HEK293 (cell line): ENCODE data around the gene NCOA6.

Experiments used
- CTCF ChIA-PET: fragments of 350-600 bp; formaldehyde crosslinking; extraction: SDS; loops from one replicate; lab custom pipeline; 2021; ENCODE audit warnings: antibody characterized with exemption; lab: Yijun Ruan, JAX
- POLR2A ChIA-PET: fragments of 300-600 bp; formaldehyde crosslinking; extraction: SDS; loops from one replicate; lab custom pipeline; 2020; ENCODE audit warnings: antibody characterized with exemption, inconsistent platforms; lab: Yijun Ruan, JAX
- H3K27ac ChIP-seq: fragments of 200-500 bp; sonication (Bioruptor generic); 2 replicates; pipeline ENCODE4 v1.5.1; 2014; ENCODE audit warnings: low read depth, low read length, control low read depth, inconsistent platforms; ENCODE audit errors: extremely low read depth
- H3K36me3 ChIP-seq, 2 experiments: fragments of 200-500 bp in 1 of 2; sonication (Bioruptor generic) in 1 of 2; 1 replicate in 1 of 2; 2 replicates in 1 of 2; pipeline ENCODE4 v1.5.1; 2014 to 2017; ENCODE audit warnings: inconsistent platforms in 2 of 2, low read length in 2 of 2; ENCODE audit not compliant: control insufficient read depth in 2 of 2, insufficient read depth in 1 of 2
- H3K4me1 ChIP-seq: fragments of 200-500 bp; sonication (Bioruptor generic); 2 replicates; pipeline ENCODE4 v1.5.1; 2014; ENCODE audit warnings: mild to moderate bottlenecking, low read length, inconsistent platforms; ENCODE audit not compliant: control insufficient read depth, insufficient read depth
- H3K4me3 ChIP-seq: 2 replicates; pipeline ENCODE4 v1.5.1; 2011; ENCODE audit warnings: low read depth, mild to moderate bottlenecking, control low read depth, low read length, moderate library complexity
- H3K9me3 ChIP-seq: fragments of 200-500 bp; sonication (Bioruptor generic); 2 replicates; pipeline ENCODE4 v1.5.1; 2014; ENCODE audit warnings: low read depth, low read length, inconsistent platforms; ENCODE audit not compliant: control insufficient read depth, insufficient read depth
- FEZF1 ChIP-seq: fragments of 450-650 bp; formaldehyde crosslinking; IDR thresholded peaks from 2 replicates; pipeline ENCODE4 v1.5.1; 2016; ENCODE audit warnings: missing biosample characterization, missing genetic modification characterization
- GLIS2 ChIP-seq: fragments of 450-650 bp; formaldehyde crosslinking; IDR thresholded peaks from 2 replicates; pipeline ENCODE4 v1.5.1; 2016; ENCODE audit warnings: missing biosample characterization, missing genetic modification characterization
- REPIN1 ChIP-seq: fragments of 450-650 bp; formaldehyde crosslinking; IDR thresholded peaks from 2 replicates; pipeline ENCODE4 v1.5.1; 2017; ENCODE audit warnings: missing biosample characterization, missing genetic modification characterization, low read depth
- SP3 ChIP-seq: fragments of 450-650 bp; formaldehyde crosslinking; IDR thresholded peaks from 2 replicates; pipeline ENCODE4 v1.5.1; 2016; ENCODE audit warnings: missing biosample characterization, missing genetic modification characterization
- SP7 ChIP-seq: fragments of 450-650 bp; formaldehyde crosslinking; IDR thresholded peaks from 2 replicates; pipeline ENCODE4 v1.5.1; 2016; ENCODE audit warnings: missing biosample characterization, missing genetic modification characterization
- ZFHX2 ChIP-seq: fragments of 450-650 bp; formaldehyde crosslinking; conservative IDR thresholded peaks from 2 replicates; pipeline ENCODE4 v1.5.1; 2016; ENCODE audit warnings: missing biosample characterization, missing genetic modification characterization
- ZNF112 ChIP-seq: fragments of 450-650 bp; formaldehyde crosslinking; IDR thresholded peaks from 2 replicates; pipeline ENCODE4 v1.5.0; 2017; ENCODE audit warnings: missing biosample characterization, missing genetic modification characterization
- ZNF202 ChIP-seq: fragments of 450-650 bp; formaldehyde crosslinking; IDR thresholded peaks from 2 replicates; pipeline ENCODE4 v1.5.1; 2016; ENCODE audit warnings: missing biosample characterization, missing genetic modification characterization, borderline replicate concordance
- ZNF23 ChIP-seq: fragments of 450-650 bp; formaldehyde crosslinking; IDR thresholded peaks from 2 replicates; pipeline ENCODE4 v1.5.1; 2016; ENCODE audit warnings: missing biosample characterization, missing genetic modification characterization, borderline replicate concordance
- ZNF24 ChIP-seq: fragments of 450-650 bp; formaldehyde crosslinking; IDR thresholded peaks from 2 replicates; pipeline ENCODE4 v1.5.1; 2016; ENCODE audit warnings: missing biosample characterization, missing genetic modification characterization
- ZNF473 ChIP-seq: fragments of 450-650 bp; formaldehyde crosslinking; IDR thresholded peaks from 2 replicates; pipeline ENCODE4 v1.5.1; 2017; ENCODE audit warnings: missing biosample characterization, missing genetic modification characterization
- ZNF521 ChIP-seq: fragments of 450-650 bp; formaldehyde crosslinking; IDR thresholded peaks from 2 replicates; pipeline ENCODE4 v1.5.1; 2017; ENCODE audit warnings: missing biosample characterization, mild to moderate bottlenecking, missing genetic modification characterization
- ZNF558 ChIP-seq: fragments of 450-650 bp; formaldehyde crosslinking; IDR thresholded peaks from 2 replicates; pipeline ENCODE4 v1.5.1; 2016; ENCODE audit warnings: missing biosample characterization, missing genetic modification characterization
- ZNF585B ChIP-seq: fragments of 450-650 bp; formaldehyde crosslinking; IDR thresholded peaks from 2 replicates; pipeline ENCODE4 v1.5.1; 2016; ENCODE audit warnings: missing biosample characterization, missing genetic modification characterization
- ZNF658 ChIP-seq: fragments of 450-650 bp; formaldehyde crosslinking; IDR thresholded peaks from 2 replicates; pipeline ENCODE4; 2016; ENCODE audit warnings: missing biosample characterization, missing genetic modification characterization
- ZNF701 ChIP-seq: fragments of 450-650 bp; formaldehyde crosslinking; IDR thresholded peaks from 2 replicates; pipeline ENCODE4 v1.5.1; 2016; ENCODE audit warnings: missing biosample characterization, missing genetic modification characterization
- ZNF785 ChIP-seq: fragments of 450-650 bp; formaldehyde crosslinking; IDR thresholded peaks from 2 replicates; pipeline ENCODE4 v1.5.1; 2016; ENCODE audit warnings: missing biosample characterization, missing genetic modification characterization
- ZSCAN30 ChIP-seq: fragments of 450-650 bp; IDR thresholded peaks from 2 replicates; pipeline ENCODE4 v1.5.1; 2018; ENCODE audit warnings: missing biosample characterization, mild to moderate bottlenecking, missing genetic modification characterization, moderate library complexity
- TF ChIP-seq, protein P1 (sequence below): fragments of 450-650 bp; formaldehyde crosslinking; IDR thresholded peaks from 2 replicates; pipeline ENCODE4 v1.5.1; 2016; ENCODE audit warnings: missing biosample characterization, missing genetic modification characterization
- TF ChIP-seq, protein P2 (sequence below): fragments of 450-650 bp; formaldehyde crosslinking; IDR thresholded peaks from 2 replicates; pipeline ENCODE4 v1.5.1; 2016; ENCODE audit warnings: missing biosample characterization, missing genetic modification characterization
- TF ChIP-seq, protein P3 (sequence below): fragments of 450-650 bp; formaldehyde crosslinking; IDR thresholded peaks from 2 replicates; pipeline ENCODE4 v1.5.1; 2017; ENCODE audit warnings: missing biosample characterization, missing genetic modification characterization
- TF ChIP-seq, protein P4 (sequence below): fragments of 450-650 bp; formaldehyde crosslinking; IDR thresholded peaks from 2 replicates; pipeline ENCODE4 v1.5.1; 2016; ENCODE audit warnings: missing biosample characterization, missing genetic modification characterization, borderline replicate concordance
- TF ChIP-seq, protein P5 (sequence below): fragments of 450-650 bp; formaldehyde crosslinking; IDR thresholded peaks from 2 replicates; pipeline ENCODE4 v1.5.1; 2017; ENCODE audit warnings: missing biosample characterization, missing genetic modification characterization

Gene NCOA6

DNA sequence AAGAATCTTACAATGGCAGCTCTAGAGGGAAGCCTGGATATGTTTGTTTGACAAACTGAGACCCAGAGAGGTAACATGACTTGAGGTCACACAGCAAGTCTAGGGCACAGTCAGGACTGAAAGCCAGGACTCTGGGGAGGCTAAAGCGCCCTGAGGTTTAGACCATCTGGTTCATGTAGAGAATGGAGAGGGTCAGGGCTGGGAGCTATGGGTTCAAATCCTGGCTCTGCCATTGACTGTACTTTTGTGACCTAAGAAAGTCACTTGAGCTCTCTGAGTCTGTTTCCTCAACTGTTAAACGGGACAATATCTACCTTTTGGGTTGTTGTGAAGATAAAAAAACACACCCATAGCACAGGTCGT, 122.4 kb downstream of the NCOA6 start:
- Histone ChIP-seq H3K27ac (no peak overlapping the region), H3K9me3 (no peaks in the 10 kb centered on the region), H3K36me3 (no peaks in the 10 kb centered on the region), H3K4me1 (peaks cover 10% of the 10 kb centered on the region), H3K4me3 (no peak overlapping the region)
- ChIA-PET POLR2A (interaction anchor here (0.6 to 1.4 kb wide), 4 partner anchors 9 to 124 kb away, joined by 3 to 5 read pairs (median 3); partner anchors contain the start of gene PIGU), CTCF (interaction anchor here (0.7 to 1.3 kb wide), 4 partner anchors 10 to 327 kb away, joined by 3 to 4 read pairs (median 4); no protein-coding TSS in a partner anchor)
- TF ChIP-seq, protein P1, sequence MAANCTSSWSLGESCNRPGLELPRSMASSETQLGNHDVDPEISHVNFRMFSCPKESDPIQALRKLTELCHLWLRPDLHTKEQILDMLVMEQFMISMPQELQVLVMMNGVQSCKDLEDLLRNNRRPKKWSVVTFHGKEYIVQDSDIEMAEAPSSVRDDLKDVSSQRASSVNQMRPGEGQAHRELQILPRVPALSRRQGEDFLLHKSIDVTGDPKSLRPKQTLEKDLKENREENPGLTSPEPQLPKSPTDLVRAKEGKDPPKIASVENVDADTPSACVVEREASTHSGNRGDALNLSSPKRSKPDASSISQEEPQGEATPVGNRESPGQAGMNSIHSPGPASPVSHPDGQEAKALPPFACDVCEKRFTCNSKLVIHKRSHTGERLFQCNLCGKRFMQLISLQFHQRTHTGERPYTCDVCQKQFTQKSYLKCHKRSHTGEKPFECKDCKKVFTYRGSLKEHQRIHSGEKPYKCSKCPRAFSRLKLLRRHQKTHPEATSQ (tag by site-specific recombination) = no peak
- TF ChIP-seq, protein P2, sequence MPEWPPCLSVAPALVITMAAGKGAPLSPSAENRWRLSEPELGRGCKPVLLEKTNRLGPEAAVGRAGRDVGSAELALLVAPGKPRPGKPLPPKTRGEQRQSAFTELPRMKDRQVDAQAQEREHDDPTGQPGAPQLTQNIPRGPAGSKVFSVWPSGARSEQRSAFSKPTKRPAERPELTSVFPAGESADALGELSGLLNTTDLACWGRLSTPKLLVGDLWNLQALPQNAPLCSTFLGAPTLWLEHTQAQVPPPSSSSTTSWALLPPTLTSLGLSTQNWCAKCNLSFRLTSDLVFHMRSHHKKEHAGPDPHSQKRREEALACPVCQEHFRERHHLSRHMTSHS (tag by site-specific recombination) = no peak
- TF ChIP-seq ZNF658 (tag by site-specific recombination) (no peak), REPIN1 (tag by site-specific recombination) (no peak), ZSCAN30 (tag by site-specific recombination) (no peak), ZNF785 (no peak), ZNF112 (tag by site-specific recombination) (no peak)
- TF ChIP-seq, protein P3, sequence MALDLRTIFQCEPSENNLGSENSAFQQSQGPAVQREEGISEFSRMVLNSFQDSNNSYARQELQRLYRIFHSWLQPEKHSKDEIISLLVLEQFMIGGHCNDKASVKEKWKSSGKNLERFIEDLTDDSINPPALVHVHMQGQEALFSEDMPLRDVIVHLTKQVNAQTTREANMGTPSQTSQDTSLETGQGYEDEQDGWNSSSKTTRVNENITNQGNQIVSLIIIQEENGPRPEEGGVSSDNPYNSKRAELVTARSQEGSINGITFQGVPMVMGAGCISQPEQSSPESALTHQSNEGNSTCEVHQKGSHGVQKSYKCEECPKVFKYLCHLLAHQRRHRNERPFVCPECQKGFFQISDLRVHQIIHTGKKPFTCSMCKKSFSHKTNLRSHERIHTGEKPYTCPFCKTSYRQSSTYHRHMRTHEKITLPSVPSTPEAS (tag by site-specific recombination) = no peak
- TF ChIP-seq, protein P4, sequence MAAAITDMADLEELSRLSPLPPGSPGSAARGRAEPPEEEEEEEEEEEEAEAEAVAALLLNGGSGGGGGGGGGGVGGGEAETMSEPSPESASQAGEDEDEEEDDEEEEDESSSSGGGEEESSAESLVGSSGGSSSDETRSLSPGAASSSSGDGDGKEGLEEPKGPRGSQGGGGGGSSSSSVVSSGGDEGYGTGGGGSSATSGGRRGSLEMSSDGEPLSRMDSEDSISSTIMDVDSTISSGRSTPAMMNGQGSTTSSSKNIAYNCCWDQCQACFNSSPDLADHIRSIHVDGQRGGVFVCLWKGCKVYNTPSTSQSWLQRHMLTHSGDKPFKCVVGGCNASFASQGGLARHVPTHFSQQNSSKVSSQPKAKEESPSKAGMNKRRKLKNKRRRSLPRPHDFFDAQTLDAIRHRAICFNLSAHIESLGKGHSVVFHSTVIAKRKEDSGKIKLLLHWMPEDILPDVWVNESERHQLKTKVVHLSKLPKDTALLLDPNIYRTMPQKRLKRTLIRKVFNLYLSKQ (tag by site-specific recombination) = no peak

DNA sequence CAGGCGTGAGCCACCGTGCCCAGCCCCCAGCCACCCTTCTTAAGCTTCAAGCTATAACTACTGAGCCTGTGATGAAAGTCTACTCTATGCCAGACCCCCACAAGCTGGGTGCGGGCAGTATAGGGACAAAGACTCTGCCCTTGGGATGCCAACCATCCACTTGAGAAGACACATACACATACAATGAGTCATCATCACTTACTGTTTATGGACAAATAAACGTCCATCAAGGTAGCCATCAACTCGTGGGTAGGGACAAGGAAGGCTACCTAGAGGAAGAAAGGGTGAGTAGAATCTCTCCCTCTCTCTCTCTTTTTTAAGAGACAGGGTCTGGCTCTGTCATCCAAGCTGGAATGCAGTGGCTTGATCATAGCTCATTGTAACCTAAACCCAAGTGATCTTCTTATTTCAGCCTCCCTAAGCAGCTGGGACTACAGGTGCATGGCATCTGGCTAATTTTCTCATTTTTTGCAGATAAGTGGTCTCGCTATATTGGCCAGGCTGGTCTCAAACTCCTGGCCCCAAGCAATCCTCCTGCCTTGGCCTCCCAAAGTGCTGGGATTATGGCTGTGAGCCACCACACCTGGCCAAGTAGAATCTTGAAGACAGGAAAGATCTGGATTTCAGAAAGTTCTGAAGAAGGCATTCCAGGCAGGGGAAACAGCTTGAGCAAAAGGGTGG, 123.9 kb downstream of the NCOA6 start:
- H3K9me3 ChIP-seq = no peaks in the 10 kb centered on the region
- no peaks in the 10 kb centered on the region for H3K36me3 ChIP-seq
- H3K4me3 ChIP-seq = no peak overlapping the region
- no peak overlapping the region for H3K27ac ChIP-seq
- ChIA-PET CTCF (interaction anchor here (0.6 kb wide), 1 partner anchor 14 kb away, joined by 4 read pairs; no protein-coding TSS in a partner anchor), POLR2A (interaction anchor here (0.9 kb wide), 1 partner anchor 25 kb away, joined by 3 read pairs; the partner anchor contains the start of gene PIGU)
- TF ChIP-seq ZFHX2 = no peak
- no peak for TF ChIP-seq FEZF1 (tag by site-specific recombination)
- no peak for TF ChIP-seq GLIS2 (tag by site-specific recombination)
- TF ChIP-seq SP7 = no peak
- no peak for TF ChIP-seq ZNF24 (tag by site-specific recombination)
- TF ChIP-seq ZNF473 = no peak
- no peak for TF ChIP-seq ZNF585B (tag by site-specific recombination)
- no peak for TF ChIP-seq ZNF558 (tag by site-specific recombination)
- no peak for TF ChIP-seq ZNF202
- TF ChIP-seq SP3 (tag by site-specific recombination) = no peak
- no peak for TF ChIP-seq ZNF23
- TF ChIP-seq, protein P5, sequence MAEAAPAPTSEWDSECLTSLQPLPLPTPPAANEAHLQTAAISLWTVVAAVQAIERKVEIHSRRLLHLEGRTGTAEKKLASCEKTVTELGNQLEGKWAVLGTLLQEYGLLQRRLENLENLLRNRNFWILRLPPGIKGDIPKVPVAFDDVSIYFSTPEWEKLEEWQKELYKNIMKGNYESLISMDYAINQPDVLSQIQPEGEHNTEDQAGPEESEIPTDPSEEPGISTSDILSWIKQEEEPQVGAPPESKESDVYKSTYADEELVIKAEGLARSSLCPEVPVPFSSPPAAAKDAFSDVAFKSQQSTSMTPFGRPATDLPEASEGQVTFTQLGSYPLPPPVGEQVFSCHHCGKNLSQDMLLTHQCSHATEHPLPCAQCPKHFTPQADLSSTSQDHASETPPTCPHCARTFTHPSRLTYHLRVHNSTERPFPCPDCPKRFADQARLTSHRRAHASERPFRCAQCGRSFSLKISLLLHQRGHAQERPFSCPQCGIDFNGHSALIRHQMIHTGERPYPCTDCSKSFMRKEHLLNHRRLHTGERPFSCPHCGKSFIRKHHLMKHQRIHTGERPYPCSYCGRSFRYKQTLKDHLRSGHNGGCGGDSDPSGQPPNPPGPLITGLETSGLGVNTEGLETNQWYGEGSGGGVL (tag by site-specific recombination) = no peak
- no peak for TF ChIP-seq ZNF701 (tag by site-specific recombination)
- TF ChIP-seq ZNF521 (tag by site-specific recombination) = no peak
- H3K4me1 ChIP-seq = peaks cover 10% of the 10 kb centered on the region
